RWPE2 (cell line): ENCODE results near the gene MORF4L2.
"Not testable (repeated sequence)": the region's sequence is repeated elsewhere in the genome, so short reads cannot be mapped to it uniquely, and the experiment has no call there.

ENCODE experiments used
- ATAC-seq: fragments of 200-7000 bp; cut with Tn5 transposase; 3 replicates; pipeline ENCODE4 v1.9.1; 2021; ENCODE audit warnings: low read depth
- DNase-seq: peaks from one replicate; pipeline ENCODE4 v3.0.0-alpha.2; 2020; ENCODE audit warnings: low spot score
- H3K27ac ChIP-seq: fragments of 450-650 bp; 2 replicates; pipeline ENCODE4 v1.5.1; 2017; ENCODE audit warnings: mild to moderate bottlenecking; ENCODE audit not compliant: poor library complexity, severe bottlenecking
- H3K27me3 ChIP-seq: fragments of 250-450 bp; sonication (Bioruptor Pico); 2 replicates; pipeline ENCODE4 v1.5.1; 2021; ENCODE audit warnings: mild to moderate bottlenecking, moderate library complexity; ENCODE audit not compliant: insufficient read depth, poor library complexity, severe bottlenecking
- H3K36me3 ChIP-seq: fragments of 250-450 bp; sonication (Bioruptor Pico); 2 replicates; pipeline ENCODE4 v1.5.1; 2020; ENCODE audit warnings: low read depth, mild to moderate bottlenecking, moderate library complexity
- H3K4me1 ChIP-seq: fragments of 250-450 bp; sonication (Bioruptor Pico); 2 replicates; pipeline ENCODE4 v1.5.1; 2021; ENCODE audit warnings: mild to moderate bottlenecking, moderate library complexity; ENCODE audit not compliant: insufficient read depth, poor library complexity, severe bottlenecking
- H3K4me3 ChIP-seq: fragments of 250-450 bp; sonication (Bioruptor Pico); 2 replicates; pipeline ENCODE4 v1.5.1; 2021; ENCODE audit warnings: mild to moderate bottlenecking, moderate library complexity; ENCODE audit not compliant: severe bottlenecking
- H3K9me3 ChIP-seq: fragments of 250-450 bp; sonication (Bioruptor Pico); 2 replicates; pipeline ENCODE4 v1.5.1; 2021; ENCODE audit warnings: mild to moderate bottlenecking, moderate library complexity; ENCODE audit not compliant: severe bottlenecking
- TF ChIP-seq, protein P1 (sequence below): fragments of 450-650 bp; IDR thresholded peaks from one replicate; pipeline ENCODE4 v1.5.1; 2017; ENCODE audit warnings: mild to moderate bottlenecking, moderate library complexity; ENCODE audit not compliant: poor library complexity, severe bottlenecking

Gene MORF4L2

DNA sequence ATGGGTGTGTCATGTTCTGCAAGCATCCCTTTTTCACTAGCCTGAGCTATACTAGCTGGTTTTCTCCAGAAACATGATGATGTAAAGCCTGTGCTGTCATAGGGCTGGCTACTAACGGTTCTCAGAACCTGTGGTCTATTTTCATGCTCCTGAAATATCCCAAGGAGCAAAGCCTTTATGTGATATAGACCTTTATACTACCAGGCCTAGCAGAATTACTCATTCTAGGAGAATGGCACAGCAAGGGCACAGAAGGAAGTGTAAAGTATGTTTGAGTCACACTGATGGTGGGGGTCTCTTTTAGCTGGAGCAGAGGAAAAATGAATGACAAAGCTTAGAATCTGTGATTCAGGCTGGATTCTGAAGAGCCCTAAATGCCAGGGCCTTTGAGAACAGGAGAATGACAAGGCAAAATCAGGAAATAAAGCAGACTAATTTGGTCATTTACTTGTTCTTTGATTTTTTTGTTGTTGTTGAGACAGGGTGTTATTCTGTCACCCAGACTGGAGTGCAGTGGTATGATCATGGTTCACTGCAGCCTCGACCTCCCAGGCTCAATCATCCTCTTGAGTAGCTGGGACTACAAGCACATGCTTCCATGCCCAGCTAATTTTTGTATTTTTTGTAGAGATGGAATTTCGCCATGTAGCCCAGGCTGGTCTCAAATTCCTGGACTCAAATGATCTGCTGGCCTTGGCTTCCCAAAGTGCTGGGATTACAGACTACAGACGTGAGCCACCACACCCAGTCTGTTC lies 45.9 kb downstream of the MORF4L2 start:
- ATAC-seq (peak; percentile 30; the same call in 2 of the 3 replicates), DNase-seq (no peak)
- no peaks in the 10 kb centered on the region for H3K9me3 ChIP-seq
- peak overlapping the region; percentile 17 for H3K27ac ChIP-seq
- no peaks in the 10 kb centered on the region for H3K27me3 ChIP-seq
- no peak overlapping the region for H3K4me3 ChIP-seq
- peaks cover 11% of the 10 kb centered on the region for H3K4me1 ChIP-seq
- no peaks in the 10 kb centered on the region for H3K36me3 ChIP-seq
- TF ChIP-seq, protein P1, sequence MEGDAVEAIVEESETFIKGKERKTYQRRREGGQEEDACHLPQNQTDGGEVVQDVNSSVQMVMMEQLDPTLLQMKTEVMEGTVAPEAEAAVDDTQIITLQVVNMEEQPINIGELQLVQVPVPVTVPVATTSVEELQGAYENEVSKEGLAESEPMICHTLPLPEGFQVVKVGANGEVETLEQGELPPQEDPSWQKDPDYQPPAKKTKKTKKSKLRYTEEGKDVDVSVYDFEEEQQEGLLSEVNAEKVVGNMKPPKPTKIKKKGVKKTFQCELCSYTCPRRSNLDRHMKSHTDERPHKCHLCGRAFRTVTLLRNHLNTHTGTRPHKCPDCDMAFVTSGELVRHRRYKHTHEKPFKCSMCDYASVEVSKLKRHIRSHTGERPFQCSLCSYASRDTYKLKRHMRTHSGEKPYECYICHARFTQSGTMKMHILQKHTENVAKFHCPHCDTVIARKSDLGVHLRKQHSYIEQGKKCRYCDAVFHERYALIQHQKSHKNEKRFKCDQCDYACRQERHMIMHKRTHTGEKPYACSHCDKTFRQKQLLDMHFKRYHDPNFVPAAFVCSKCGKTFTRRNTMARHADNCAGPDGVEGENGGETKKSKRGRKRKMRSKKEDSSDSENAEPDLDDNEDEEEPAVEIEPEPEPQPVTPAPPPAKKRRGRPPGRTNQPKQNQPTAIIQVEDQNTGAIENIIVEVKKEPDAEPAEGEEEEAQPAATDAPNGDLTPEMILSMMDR = no peak

DNA sequence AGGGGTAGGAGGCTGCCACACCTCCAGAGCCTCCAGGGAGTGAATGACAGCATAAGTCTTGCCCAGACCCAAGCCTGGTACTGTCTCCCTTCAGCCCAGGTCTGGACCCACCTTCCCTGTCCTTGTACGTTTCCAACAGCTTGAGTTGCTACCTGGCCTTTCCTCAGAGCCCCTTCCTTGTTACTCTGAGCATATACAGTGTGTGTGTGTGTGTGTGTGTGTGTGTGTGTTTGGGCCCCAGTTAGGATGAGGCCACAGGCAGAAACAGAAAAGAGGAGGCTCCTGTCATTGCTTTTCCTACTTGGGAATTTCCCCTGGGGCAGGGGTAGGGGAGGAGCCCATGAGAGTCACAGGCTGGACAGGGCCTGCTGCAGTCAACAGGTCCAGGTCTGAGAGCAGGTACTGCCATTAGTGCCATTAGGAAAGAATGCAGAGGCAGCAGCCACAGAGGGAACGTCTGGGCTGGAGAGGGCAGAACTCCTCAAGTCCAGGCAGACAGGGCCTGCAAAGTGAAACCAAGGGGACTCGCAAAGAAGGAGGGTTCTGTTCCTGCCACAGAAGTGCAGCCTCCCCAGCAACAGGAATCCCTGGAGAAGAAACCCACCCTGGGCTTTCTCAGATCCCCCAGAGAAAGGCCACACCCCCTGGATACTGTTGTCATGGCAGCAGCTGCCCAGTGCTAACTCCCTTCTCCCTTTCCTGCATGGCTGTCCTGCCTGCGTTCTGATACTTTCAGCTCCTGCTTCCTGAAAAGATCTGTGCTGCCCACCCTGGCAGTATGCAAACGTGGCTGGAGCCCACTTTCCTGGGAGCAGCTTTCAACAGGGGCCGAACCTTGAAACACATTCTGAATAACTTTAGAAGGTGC lies 47.8 kb downstream of the MORF4L2 start:
- not testable (repeated sequence) for H3K4me3 ChIP-seq, H3K36me3 ChIP-seq, H3K27me3 ChIP-seq, H3K9me3 ChIP-seq, DNase-seq
- peak; percentile 45 for ATAC-seq
- Histone ChIP-seq H3K4me1 (peaks cover 11% of the 10 kb centered on the region), H3K27ac (peak overlapping the region; percentile 54)

DNA sequence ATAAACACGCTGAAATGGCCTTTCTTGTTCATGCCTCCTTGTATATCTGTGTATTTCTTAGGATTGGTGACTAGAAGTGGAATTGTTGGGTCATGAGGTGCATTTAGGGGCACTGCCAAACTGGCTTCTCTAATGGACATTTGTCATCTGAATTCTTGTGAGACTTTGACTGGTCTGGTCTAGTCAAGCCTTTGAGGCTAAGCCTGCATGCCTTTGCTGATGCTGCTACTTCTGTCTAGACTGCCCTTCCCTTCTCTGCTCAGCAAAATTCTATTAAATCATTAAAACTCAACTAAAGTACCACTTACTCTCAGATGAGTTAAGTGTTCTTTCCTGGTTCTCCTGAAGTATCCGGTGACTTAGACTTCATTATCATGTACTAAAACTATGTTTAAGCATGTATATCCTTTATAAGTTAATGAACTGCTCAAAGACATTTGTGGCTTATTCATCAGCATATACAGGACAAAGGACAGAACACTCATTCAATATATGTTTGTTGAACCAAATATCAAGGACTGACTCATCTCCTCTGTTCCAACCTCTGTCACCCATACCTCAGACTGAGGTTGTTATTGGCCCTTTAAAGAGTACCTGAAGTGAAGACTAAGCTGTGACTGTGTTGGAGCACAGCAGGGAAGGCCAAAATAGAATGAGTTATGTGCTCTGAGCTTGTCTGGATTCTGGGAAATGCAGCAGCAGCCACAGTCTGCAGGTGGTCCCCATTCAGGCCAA lies 48.7 kb downstream of the MORF4L2 start:
- Histone ChIP-seq H3K9me3 (no peaks in the 10 kb centered on the region), H3K4me1 (peaks cover 11% of the 10 kb centered on the region), H3K27me3 (no peaks in the 10 kb centered on the region), H3K27ac (peak overlapping the region; percentile 54), H3K36me3 (no peaks in the 10 kb centered on the region), H3K4me3 (no peak overlapping the region)
- no peak for DNase-seq
- TF ChIP-seq, protein P1 = no peak
- ATAC-seq = peak; percentile 78

DNA sequence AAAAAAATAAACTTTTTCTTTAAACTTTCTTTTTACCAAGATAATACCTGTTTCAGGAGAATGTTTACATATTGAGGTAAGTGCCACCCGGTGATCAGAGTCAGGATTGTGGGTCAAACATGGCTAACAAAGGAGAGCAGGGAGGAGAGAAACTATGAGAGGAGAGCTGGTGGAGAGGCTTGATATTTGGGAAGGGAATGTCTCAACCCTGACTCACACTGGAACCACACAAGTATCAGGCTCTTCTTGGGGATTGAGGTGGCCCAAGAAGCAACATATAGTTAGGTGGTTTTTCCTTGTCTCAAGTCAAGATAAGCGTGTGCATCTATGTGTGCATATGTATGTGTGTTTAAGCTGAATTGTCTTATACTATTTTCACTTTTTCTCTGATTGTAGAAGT lies 51.1 kb downstream of the MORF4L2 start:
- Histone ChIP-seq H3K27me3 (no peaks in the 10 kb centered on the region), H3K4me3 (no peak overlapping the region), H3K36me3 (no peaks in the 10 kb centered on the region), H3K9me3 (no peaks in the 10 kb centered on the region), H3K27ac (no peak overlapping the region), H3K4me1 (peaks cover 11% of the 10 kb centered on the region)
- ATAC-seq (no peak), DNase-seq (no peak)
- TF ChIP-seq, protein P1 = no peak

DNA sequence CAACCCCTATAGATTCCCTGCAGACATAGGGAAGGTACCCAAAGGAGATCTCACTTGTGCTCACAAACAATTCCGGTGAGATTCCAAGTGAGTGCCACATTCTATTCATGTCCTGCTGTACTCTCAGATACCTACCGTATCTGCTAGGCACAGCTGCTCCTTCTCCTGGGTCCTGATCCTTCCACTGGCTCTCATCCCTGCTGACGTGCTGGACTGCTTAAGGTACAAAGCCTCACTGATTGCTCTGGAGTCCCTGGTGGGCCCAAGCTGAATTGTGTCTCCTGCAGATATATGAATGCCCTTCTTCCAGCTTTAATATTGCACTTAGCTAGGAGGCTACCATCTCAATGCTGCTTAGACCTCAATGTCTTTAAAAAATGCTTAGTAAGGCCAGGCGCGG lies 55.4 kb downstream of the MORF4L2 start:
- Histone ChIP-seq H3K4me1 (no peaks in the 10 kb centered on the region), H3K36me3 (no peaks in the 10 kb centered on the region), H3K27ac (no peak overlapping the region), H3K27me3 (no peaks in the 10 kb centered on the region), H3K9me3 (no peaks in the 10 kb centered on the region), H3K4me3 (no peak overlapping the region)
- DNase-seq (no peak), ATAC-seq (no peak)
- TF ChIP-seq, protein P1 = no peak
